ENCODE data around the gene PGM5. TPM values are rescaled to one million over a fixed set of nuclear protein-coding genes. Genes with fewer than 3 reads are reported as not detected.

The PGM5 gene
- total RNA-seq, 1 experiment from 2014 or later, result not detected

DNA sequence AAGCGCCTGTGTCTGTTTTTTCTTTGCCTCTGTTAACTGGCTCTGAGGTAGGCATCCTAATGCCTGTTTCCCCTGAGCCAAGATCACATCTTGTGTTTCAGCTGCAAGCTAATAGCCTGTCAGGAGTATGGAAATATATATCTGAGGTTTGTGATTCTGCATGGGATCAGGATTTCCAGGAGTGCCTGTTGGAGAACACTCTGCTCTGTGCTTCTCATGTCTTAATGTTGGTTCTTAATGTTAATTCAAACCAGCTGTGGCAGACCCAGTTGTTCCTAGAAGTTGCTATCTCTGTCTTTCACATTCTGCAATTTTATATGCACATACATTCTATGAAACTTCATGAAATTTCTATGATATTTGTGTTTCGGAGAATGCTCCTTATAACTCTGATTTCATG lies 72.1 kb downstream of the PGM5 start:
- Histone ChIP-seq H4K20me1 (ENCODE audit: insufficient read depth) (no peaks in the 10 kb centered on the region), H3K4me2 (no peak overlapping the region), H3K36me3 (ENCODE audit: low read depth) (no peaks in the 10 kb centered on the region), H3K9me2 (ENCODE audit: insufficient read depth) (no peaks in the 10 kb centered on the region), H3K4me1 (replicated peaks; ENCODE audit: insufficient read depth) (no peaks in the 10 kb centered on the region), H3K4me3 (no peak overlapping the region), H3K27ac (no peak overlapping the region), H3K27me3 (ENCODE audit: insufficient read depth, low read depth) (peaks cover 3% of the 10 kb centered on the region; the same call in 1 of the 2 replicates), H3K79me2 (ENCODE audit: low read depth) (no peaks in the 10 kb centered on the region), H2AFZ (no peak overlapping the region), H3F3A (ENCODE audit: insufficient read depth, low read depth) (no peaks in the 10 kb centered on the region), H3K9me3 (ENCODE audit: insufficient read depth, low read depth) (no peaks in the 10 kb centered on the region)
- no peak for DNase-seq
- intact Hi-C loops (cut with micrococcal nuclease; ENCODE audit: unreplicated experiment), result no loop called here
- ChIA-PET CTCF (no interaction called here), POLR2A (ENCODE audit: unreplicated experiment) (no interaction called here)
- no peak for TF ChIP-seq EZH2 (IDR thresholded peaks at IDR 0.05; ENCODE audit: low read depth)
- TF ChIP-seq, protein P1, sequence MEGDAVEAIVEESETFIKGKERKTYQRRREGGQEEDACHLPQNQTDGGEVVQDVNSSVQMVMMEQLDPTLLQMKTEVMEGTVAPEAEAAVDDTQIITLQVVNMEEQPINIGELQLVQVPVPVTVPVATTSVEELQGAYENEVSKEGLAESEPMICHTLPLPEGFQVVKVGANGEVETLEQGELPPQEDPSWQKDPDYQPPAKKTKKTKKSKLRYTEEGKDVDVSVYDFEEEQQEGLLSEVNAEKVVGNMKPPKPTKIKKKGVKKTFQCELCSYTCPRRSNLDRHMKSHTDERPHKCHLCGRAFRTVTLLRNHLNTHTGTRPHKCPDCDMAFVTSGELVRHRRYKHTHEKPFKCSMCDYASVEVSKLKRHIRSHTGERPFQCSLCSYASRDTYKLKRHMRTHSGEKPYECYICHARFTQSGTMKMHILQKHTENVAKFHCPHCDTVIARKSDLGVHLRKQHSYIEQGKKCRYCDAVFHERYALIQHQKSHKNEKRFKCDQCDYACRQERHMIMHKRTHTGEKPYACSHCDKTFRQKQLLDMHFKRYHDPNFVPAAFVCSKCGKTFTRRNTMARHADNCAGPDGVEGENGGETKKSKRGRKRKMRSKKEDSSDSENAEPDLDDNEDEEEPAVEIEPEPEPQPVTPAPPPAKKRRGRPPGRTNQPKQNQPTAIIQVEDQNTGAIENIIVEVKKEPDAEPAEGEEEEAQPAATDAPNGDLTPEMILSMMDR (conservative IDR thresholded peaks at IDR 0.05), result no peak
- no TSS peak for BruUV-seq (replicated peaks)

DNA sequence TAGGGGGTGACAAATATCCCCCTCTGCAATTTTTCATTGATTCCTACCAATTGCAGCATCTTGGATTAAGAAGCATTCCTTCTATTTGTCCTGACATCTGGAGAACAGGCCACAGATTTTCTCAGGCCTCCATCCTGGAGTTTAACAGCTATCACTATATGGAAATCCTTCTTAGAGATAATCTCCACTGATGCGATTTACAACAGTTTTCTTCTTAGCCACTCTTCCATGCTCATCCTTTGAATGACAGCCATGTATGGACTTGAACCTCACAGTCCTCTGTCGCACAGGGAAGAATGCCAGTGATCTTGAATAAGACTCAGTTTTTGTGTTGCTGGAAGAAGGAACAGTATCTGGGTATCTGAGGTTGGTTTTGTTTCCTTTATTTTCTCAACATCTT lies 73.2 kb downstream of the PGM5 start:
- CTCF ChIA-PET, result no interaction called here
- Histone ChIP-seq H4K20me1 (ENCODE audit: insufficient read depth) (no peaks in the 10 kb centered on the region), H3K9me2 (ENCODE audit: insufficient read depth) (no peaks in the 10 kb centered on the region), H3K27ac (no peak overlapping the region), H3F3A (ENCODE audit: insufficient read depth, low read depth) (no peaks in the 10 kb centered on the region), H3K79me2 (ENCODE audit: low read depth) (no peaks in the 10 kb centered on the region), H3K4me3 (no peak overlapping the region), H3K27me3 (ENCODE audit: insufficient read depth, low read depth) (peaks cover 5% of the 10 kb centered on the region; the same call in 1 of the 2 replicates), H3K4me2 (no peak overlapping the region), H3K4me1 (replicated peaks; ENCODE audit: insufficient read depth) (no peaks in the 10 kb centered on the region), H3K36me3 (ENCODE audit: low read depth) (no peaks in the 10 kb centered on the region), H3K9me3 (ENCODE audit: insufficient read depth, low read depth) (no peaks in the 10 kb centered on the region), H2AFZ (no peak overlapping the region)
- intact Hi-C loops (cut with micrococcal nuclease; ENCODE audit: unreplicated experiment), result no loop called here
- POLR2A ChIA-PET (ENCODE audit: unreplicated experiment), result no interaction called here
- BruUV-seq (replicated peaks), result no TSS peak
- DNase-seq, result no peak
- TF ChIP-seq EZH2 (IDR thresholded peaks at IDR 0.05; ENCODE audit: low read depth), result no peak
- TF ChIP-seq, protein P1 (conservative IDR thresholded peaks at IDR 0.05), result no peak

- Histone ChIP-seq H3K27ac (no peak overlapping the region), H3K4me1 (replicated peaks; ENCODE audit: insufficient read depth) (no peaks in the 10 kb centered on the region), H4K20me1 (ENCODE audit: insufficient read depth) (no peaks in the 10 kb centered on the region), H3K4me3 (no peak overlapping the region), H2AFZ (no peak overlapping the region), H3K9me3 (ENCODE audit: insufficient read depth, low read depth) (no peaks in the 10 kb centered on the region), H3K79me2 (ENCODE audit: low read depth) (no peaks in the 10 kb centered on the region), H3K9me2 (ENCODE audit: insufficient read depth) (no peaks in the 10 kb centered on the region), H3F3A (ENCODE audit: insufficient read depth, low read depth) (no peaks in the 10 kb centered on the region), H3K27me3 (ENCODE audit: insufficient read depth, low read depth) (peaks cover 5% of the 10 kb centered on the region; the same call in 1 of the 2 replicates), H3K36me3 (ENCODE audit: low read depth) (no peaks in the 10 kb centered on the region), H3K4me2 (no peak overlapping the region)
- POLR2A ChIA-PET (ENCODE audit: unreplicated experiment), result no interaction called here
- CTCF ChIA-PET, result no interaction called here
- TF ChIP-seq, protein P1 (conservative IDR thresholded peaks at IDR 0.05), result no peak
- TF ChIP-seq EZH2 (IDR thresholded peaks at IDR 0.05; ENCODE audit: low read depth), result no peak
- no peak for DNase-seq
- intact Hi-C loops (cut with micrococcal nuclease; ENCODE audit: unreplicated experiment), result no loop called here
- no TSS peak for BruUV-seq (replicated peaks)
Observed at GRCh38 chr9:68431307-68431706, 74.9 kb downstream of the PGM5 start.
